Measurements from ENCODE around the gene ZFAND4.

DNA sequence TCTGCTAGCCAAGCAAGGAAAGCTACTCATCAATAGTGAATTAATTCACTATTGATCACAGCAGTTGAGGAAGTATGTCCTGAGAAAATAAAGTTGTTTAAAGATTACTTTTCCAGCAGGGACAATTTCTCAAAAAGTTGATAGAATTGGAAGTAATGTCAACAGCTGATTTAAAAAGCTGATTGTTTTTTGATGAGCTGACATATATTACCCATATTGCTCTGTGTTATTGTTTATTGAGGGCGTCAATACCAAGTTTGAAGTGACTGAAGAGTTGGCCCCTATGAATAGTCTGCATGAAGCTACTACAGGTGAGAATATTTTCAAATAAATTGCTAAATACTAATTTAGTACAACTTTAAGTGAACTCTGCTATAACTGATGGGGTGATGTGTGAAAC is 28.0 kb downstream of the ZFAND4 start:
- no peak for TF ChIP-seq CTCF (IDR thresholded peaks at IDR 0.05 in 2 of 3, conservative IDR thresholded peaks at IDR 0.05 in 1 of 3; ENCODE audit: control insufficient read depth in 2 of 3, extremely low read depth in 1 of 3, insufficient read depth in 1 of 3, low read depth in 3 of 3, low read length in 3 of 3)
- TF ChIP-seq MXI1 (IDR thresholded peaks at IDR 0.05; ENCODE audit: low read depth, low read length): no peak
- TF ChIP-seq, protein P1, sequence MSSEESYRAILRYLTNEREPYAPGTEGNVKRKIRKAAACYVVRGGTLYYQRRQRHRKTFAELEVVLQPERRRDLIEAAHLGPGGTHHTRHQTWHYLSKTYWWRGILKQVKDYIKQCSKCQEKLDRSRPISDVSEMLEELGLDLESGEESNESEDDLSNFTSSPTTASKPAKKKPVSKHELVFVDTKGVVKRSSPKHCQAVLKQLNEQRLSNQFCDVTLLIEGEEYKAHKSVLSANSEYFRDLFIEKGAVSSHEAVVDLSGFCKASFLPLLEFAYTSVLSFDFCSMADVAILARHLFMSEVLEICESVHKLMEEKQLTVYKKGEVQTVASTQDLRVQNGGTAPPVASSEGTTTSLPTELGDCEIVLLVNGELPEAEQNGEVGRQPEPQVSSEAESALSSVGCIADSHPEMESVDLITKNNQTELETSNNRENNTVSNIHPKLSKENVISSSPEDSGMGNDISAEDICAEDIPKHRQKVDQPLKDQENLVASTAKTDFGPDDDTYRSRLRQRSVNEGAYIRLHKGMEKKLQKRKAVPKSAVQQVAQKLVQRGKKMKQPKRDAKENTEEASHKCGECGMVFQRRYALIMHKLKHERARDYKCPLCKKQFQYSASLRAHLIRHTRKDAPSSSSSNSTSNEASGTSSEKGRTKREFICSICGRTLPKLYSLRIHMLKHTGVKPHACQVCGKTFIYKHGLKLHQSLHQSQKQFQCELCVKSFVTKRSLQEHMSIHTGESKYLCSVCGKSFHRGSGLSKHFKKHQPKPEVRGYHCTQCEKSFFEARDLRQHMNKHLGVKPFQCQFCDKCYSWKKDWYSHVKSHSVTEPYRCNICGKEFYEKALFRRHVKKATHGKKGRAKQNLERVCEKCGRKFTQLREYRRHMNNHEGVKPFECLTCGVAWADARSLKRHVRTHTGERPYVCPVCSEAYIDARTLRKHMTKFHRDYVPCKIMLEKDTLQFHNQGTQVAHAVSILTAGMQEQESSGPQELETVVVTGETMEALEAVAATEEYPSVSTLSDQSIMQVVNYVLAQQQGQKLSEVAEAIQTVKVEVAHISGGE (CRISPR knock-in tag; IDR thresholded peaks at IDR 0.05): no peak
- TF ChIP-seq SMC3 (IDR thresholded peaks at IDR 0.05; ENCODE audit: borderline replicate concordance, low read length): no peak
- no peak for TF ChIP-seq RAD51 (IDR thresholded peaks at IDR 0.05)
- no peak for TF ChIP-seq CREB1 (IDR thresholded peaks at IDR 0.05; ENCODE audit: low read depth)
- no peak for TF ChIP-seq RUNX3 (IDR thresholded peaks at IDR 0.05; ENCODE audit: low read length)
- no peak for TF ChIP-seq GABPA (IDR thresholded peaks at IDR 0.05; ENCODE audit: low read depth)
- TF ChIP-seq SRF (IDR thresholded peaks at IDR 0.05; ENCODE audit: low read depth in 2 of 2, low read length in 2 of 2): no peak
- no peak for TF ChIP-seq PML (IDR thresholded peaks at IDR 0.05; ENCODE audit: low read length)
- TF ChIP-seq EP300 (IDR thresholded peaks at IDR 0.05; ENCODE audit: borderline replicate concordance in 1 of 2, control insufficient read depth in 1 of 2, low read depth in 2 of 2, low read length in 2 of 2): no peak
